HFFc6 (cell line): Measurements from ENCODE around the gene HTRA2. TPM values are rescaled to one million over a fixed set of nuclear protein-coding genes. Genes with fewer than 3 reads are reported as not detected.
"Not testable (repeated sequence)": the region's sequence is repeated elsewhere in the genome, so short reads cannot be mapped to it uniquely, and the experiment has no call there.

Experiments used
- DNase-seq: peaks from one replicate; pipeline ENCODE4 v3.0.0-alpha.2; 2018
- H3K27ac Mint-ChIP-seq: 2 replicates; pipeline ENCODE4 v1.8.0; 2020; ENCODE audit warnings: mild to moderate bottlenecking, mixed read lengths
- H3K27me3 Mint-ChIP-seq: 2 replicates; pipeline ENCODE4 v1.8.0; 2021; ENCODE audit warnings: mild to moderate bottlenecking, moderate library complexity, mixed read lengths; ENCODE audit not compliant: insufficient read depth
- H3K36me3 Mint-ChIP-seq: 2 replicates; pipeline ENCODE4 v1.8.0; 2021; ENCODE audit warnings: low read depth, mixed read lengths
- H3K4me1 Mint-ChIP-seq: 2 replicates; pipeline ENCODE4 v1.8.0; 2020; ENCODE audit warnings: low read depth, mixed read lengths
- H3K4me3 Mint-ChIP-seq: 2 replicates; pipeline ENCODE4 v1.8.0; 2020; ENCODE audit warnings: mild to moderate bottlenecking, moderate library complexity, mixed read lengths
- H3K9me3 Mint-ChIP-seq: 2 replicates; pipeline ENCODE4 v1.8.0; 2020; ENCODE audit warnings: mild to moderate bottlenecking, mixed read lengths
- total RNA-seq, 6 experiments: library from RNA; stranded (reverse); fragmentation: NEBNext Ultra II Directional; extraction: Animal tissue kit (Norgen Biotek cat#: 25700); gene quantifications; 2 replicates in 1 of 6; 3 replicates in 5 of 6; pipeline ENCODE4 v1.2.3, GENCODE V29; 2021
- TF ChIP-seq, protein P1 (sequence below): fragments of 200-600 bp; sonication (generic); IDR thresholded peaks from 2 replicates; pipeline ENCODE4 v1.5.0; 2021; ENCODE audit warnings: antibody characterized with exemption, mild to moderate bottlenecking

Gene HTRA2
- total RNA-seq, 6 experiments from 2014 or later: 29.7 to 43.3 (median 33.6) TPM

GRCh38 chr2:74558284-74559230, 28.8 kb downstream of the HTRA2 start:
- Mint-ChIP-seq H3K36me3 (no peaks in the 10 kb centered on the region), H3K4me3 (no peak overlapping the region), H3K4me1 (peaks cover 34% of the 10 kb centered on the region), H3K9me3 (no peaks in the 10 kb centered on the region), H3K27ac (no peak overlapping the region), H3K27me3 (peaks cover 5% of the 10 kb centered on the region)
- TF ChIP-seq, protein P1, sequence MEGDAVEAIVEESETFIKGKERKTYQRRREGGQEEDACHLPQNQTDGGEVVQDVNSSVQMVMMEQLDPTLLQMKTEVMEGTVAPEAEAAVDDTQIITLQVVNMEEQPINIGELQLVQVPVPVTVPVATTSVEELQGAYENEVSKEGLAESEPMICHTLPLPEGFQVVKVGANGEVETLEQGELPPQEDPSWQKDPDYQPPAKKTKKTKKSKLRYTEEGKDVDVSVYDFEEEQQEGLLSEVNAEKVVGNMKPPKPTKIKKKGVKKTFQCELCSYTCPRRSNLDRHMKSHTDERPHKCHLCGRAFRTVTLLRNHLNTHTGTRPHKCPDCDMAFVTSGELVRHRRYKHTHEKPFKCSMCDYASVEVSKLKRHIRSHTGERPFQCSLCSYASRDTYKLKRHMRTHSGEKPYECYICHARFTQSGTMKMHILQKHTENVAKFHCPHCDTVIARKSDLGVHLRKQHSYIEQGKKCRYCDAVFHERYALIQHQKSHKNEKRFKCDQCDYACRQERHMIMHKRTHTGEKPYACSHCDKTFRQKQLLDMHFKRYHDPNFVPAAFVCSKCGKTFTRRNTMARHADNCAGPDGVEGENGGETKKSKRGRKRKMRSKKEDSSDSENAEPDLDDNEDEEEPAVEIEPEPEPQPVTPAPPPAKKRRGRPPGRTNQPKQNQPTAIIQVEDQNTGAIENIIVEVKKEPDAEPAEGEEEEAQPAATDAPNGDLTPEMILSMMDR: no peak
- no peak for DNase-seq

GRCh38 chr2:74559912-74560311, 30.2 kb downstream of the HTRA2 start:
- no peak overlapping the region for H3K27ac Mint-ChIP-seq
- H3K36me3 Mint-ChIP-seq: no peaks in the 10 kb centered on the region
- TF ChIP-seq, protein P1: no peak
- peaks cover 47% of the 10 kb centered on the region for H3K4me1 Mint-ChIP-seq
- peaks cover 1% of the 10 kb centered on the region; the same call in 1 of the 2 replicates for H3K27me3 Mint-ChIP-seq
- no peak overlapping the region for H3K4me3 Mint-ChIP-seq
- H3K9me3 Mint-ChIP-seq: no peaks in the 10 kb centered on the region
- DNase-seq: no peak

DNA sequence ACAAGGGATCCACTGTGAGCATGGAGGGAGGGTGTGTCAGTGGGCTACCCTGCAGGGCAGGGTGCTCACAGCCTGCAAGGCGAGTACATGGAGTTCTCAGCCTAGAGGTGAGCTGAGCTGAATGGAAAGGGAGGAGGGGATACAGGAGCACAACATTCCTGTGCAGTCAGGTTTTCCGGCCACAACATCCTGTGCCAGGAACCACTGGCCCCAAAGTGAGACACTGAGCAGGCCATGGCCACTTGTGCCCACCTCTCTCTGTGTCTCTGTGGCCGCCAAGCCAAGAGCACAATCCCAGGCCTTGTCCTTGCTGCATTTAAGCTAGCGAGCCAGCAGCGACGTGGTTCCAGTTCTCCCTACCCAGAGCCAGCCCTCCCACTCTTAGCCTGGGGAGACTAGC, 30.9 kb downstream of the HTRA2 start:
- Mint-ChIP-seq H3K27me3 (peaks cover 1% of the 10 kb centered on the region; the same call in 1 of the 2 replicates), H3K9me3 (no peaks in the 10 kb centered on the region), H3K4me1 (peaks cover 49% of the 10 kb centered on the region), H3K4me3 (no peak overlapping the region), H3K27ac (no peak overlapping the region), H3K36me3 (no peaks in the 10 kb centered on the region)
- no peak for DNase-seq
- TF ChIP-seq, protein P1: no peak

DNA sequence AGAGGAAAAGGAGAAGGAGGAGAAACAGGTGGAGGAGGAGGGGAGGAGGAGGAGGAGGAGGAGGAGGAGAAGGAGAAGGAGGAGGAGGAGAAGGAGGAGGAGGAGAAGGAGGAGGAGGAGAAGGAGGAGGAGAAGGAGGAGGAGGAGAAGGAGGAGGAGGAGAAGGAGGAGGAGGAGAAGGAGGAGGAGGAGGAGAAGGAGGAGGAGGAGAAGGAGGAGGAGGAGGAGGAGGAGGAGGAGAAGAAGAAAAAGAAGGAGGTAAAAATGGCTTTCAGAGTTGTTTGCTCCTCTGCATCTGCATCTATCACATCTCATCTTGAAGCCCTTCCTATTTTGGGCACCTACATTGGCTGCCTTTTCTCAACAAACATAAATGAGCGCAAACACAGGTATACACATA, 31.3 kb downstream of the HTRA2 start:
- H3K4me3 Mint-ChIP-seq, H3K27ac Mint-ChIP-seq: not testable (repeated sequence)
- peaks cover 53% of the 10 kb centered on the region for H3K4me1 Mint-ChIP-seq

DNA sequence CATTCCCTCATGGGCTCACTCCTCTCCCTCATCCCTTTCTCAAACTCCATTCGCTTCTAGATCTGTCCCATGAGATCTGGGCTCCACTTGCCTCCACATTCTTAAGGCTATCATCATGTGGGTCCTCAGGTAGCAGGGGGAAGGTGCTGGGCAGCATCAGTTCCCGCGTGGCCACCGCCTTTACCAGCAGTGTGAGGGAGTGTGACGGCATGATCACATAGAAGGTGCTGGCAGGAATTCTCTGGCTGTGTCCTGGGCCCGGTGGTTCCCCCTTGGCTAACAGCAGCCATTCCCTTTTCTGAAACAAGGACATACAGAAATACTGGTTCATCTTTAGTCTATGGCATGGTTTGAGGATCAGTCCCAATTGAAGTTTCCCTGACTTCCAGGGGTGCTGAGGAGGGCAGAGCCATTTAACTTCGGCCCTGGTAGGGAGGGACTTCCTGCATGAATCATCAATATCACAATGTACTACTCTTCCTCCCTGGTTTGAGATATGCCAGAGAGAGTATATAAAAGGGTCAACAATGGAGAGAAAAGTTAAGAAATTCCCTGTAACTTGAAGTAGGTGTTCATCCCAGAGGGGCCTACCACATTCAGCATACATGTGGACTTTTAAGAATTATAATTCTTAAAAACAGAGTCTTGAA, 32.5 kb downstream of the HTRA2 start:
- Mint-ChIP-seq H3K36me3 (no peaks in the 10 kb centered on the region), H3K9me3 (no peaks in the 10 kb centered on the region), H3K27me3 (peaks cover 1% of the 10 kb centered on the region; the same call in 1 of the 2 replicates), H3K4me1 (peaks cover 66% of the 10 kb centered on the region), H3K27ac (no peak overlapping the region), H3K4me3 (no peak overlapping the region)
- no peak for DNase-seq
- TF ChIP-seq, protein P1: no peak

More for the DNA sequence above, 31.3 kb downstream of the HTRA2 start:
- not testable (repeated sequence) for H3K36me3 Mint-ChIP-seq, DNase-seq, H3K27me3 Mint-ChIP-seq, H3K9me3 Mint-ChIP-seq

- Mint-ChIP-seq H3K9me3 (no peaks in the 10 kb centered on the region), H3K36me3 (no peaks in the 10 kb centered on the region), H3K4me1 (peaks cover 84% of the 10 kb centered on the region), H3K4me3 (peak overlapping the region; percentile 35; the same call in 1 of the 2 replicates), H3K27ac (peak overlapping the region; percentile 57), H3K27me3 (no peaks in the 10 kb centered on the region)
- TF ChIP-seq, protein P1: no peak
- peak; percentile 41 for DNase-seq
Observed at GRCh38 chr2:74564222-74564621, 34.5 kb downstream of the HTRA2 start.
